Vagina (tissue), 2 donors: ENCODE data around the gene EGFL6. TPM values are rescaled to one million over a fixed set of nuclear protein-coding genes. Genes with fewer than 3 reads are reported as not detected.

Experiments
- DNase-seq, 2 donors: peaks; one replicate each; pipeline ENCODE4 v3.0.0-alpha.2; 2017; ENCODE audit errors: extremely low spot score in 2 of 2
- H3K27ac ChIP-seq: fragments of 200-600 bp; sonication (generic); one replicate; pipeline ENCODE4 v1.5.1; 2019
- H3K27me3 ChIP-seq: fragments of 200-600 bp; sonication (generic); one replicate; pipeline ENCODE4 v1.5.1; 2019
- H3K36me3 ChIP-seq, 2 donors: fragments of 200-600 bp; sonication (generic); one replicate each; pipeline ENCODE4 v1.5.1; 2017 to 2019
- H3K4me1 ChIP-seq: fragments of 200-600 bp; sonication (generic); one replicate; pipeline ENCODE4 v1.5.1; 2019
- H3K4me3 ChIP-seq, 2 donors: fragments of 200-600 bp; sonication (generic); 1 replicate in 1 of 2; 2 replicates in 1 of 2; pipeline ENCODE4 v1.5.1; 2016 to 2019
- H3K9me3 ChIP-seq: fragments of 200-600 bp; sonication (generic); one replicate; pipeline ENCODE4 v1.5.1; 2019
- POLR2A ChIP-seq, 2 donors: fragments of 450-650 bp; IDR thresholded peaks; one replicate each; pipeline ENCODE4 v1.6.1; 2017; ENCODE audit warnings: antibody characterized with exemption in 2 of 2, mild to moderate bottlenecking in 2 of 2, moderate library complexity in 2 of 2
- POLR2AphosphoS5 ChIP-seq, 2 donors: sonication (generic); formaldehyde crosslinking; IDR thresholded peaks; one replicate each; pipeline ENCODE4 v1.9.0; 2017; ENCODE audit warnings: antibody characterized with exemption in 2 of 2, mild to moderate bottlenecking in 2 of 2, low read depth in 1 of 2; ENCODE audit not compliant: insufficient read depth in 1 of 2
- intact Hi-C: fragments of 100-400 bp; cut with DNase I; formaldehyde crosslinking; loops from one replicate; pipeline ENCODE4 v1.15.1; 2023
- total RNA-seq: library from RNA; depleted of rRNA; stranded (reverse); fragments of >200 nt; gene quantifications from one replicate; pipeline ENCODE4 v1.2.3, GENCODE V29; 2016
- TF ChIP-seq, protein P1 (sequence below), 3 experiments: fragments of 450-650 bp in 2 of 3; fragments of 200-600 bp in 1 of 3; sonication (generic) in 1 of 3; IDR thresholded peaks; one replicate each; pipeline ENCODE4 v1.5.1; 2017 to 2019; ENCODE audit warnings: antibody characterized with exemption in 3 of 3, mild to moderate bottlenecking in 2 of 3, moderate library complexity in 2 of 3

EGFL6 gene
- total RNA-seq, 1 donor from 2014 or later = 0.98 TPM

DNA sequence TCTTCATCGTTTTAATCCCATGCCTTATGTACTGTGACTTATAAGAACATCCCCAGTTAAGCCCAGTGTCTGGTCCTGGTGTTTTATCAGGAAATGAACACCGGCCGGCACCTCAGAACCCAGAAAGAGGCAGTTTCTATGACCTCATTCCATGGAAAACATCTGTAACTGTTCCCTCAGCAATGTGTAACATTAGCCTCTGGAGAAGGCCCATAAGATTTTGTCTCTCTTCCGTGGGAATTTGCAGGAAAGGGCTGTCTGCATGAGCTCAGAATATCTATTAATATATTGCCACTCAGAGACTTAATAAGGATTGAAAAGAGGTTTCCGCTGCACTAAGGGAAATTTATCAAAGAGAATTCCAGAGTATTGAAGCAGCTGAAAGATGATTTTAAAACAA is 80.4 kb downstream of the EGFL6 start:
- intact Hi-C loops = no loop called here
- TF ChIP-seq, protein P1, sequence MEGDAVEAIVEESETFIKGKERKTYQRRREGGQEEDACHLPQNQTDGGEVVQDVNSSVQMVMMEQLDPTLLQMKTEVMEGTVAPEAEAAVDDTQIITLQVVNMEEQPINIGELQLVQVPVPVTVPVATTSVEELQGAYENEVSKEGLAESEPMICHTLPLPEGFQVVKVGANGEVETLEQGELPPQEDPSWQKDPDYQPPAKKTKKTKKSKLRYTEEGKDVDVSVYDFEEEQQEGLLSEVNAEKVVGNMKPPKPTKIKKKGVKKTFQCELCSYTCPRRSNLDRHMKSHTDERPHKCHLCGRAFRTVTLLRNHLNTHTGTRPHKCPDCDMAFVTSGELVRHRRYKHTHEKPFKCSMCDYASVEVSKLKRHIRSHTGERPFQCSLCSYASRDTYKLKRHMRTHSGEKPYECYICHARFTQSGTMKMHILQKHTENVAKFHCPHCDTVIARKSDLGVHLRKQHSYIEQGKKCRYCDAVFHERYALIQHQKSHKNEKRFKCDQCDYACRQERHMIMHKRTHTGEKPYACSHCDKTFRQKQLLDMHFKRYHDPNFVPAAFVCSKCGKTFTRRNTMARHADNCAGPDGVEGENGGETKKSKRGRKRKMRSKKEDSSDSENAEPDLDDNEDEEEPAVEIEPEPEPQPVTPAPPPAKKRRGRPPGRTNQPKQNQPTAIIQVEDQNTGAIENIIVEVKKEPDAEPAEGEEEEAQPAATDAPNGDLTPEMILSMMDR (IDR thresholded peaks at IDR 0.05) = no peak
- no peak for TF ChIP-seq POLR2A (IDR thresholded peaks at IDR 0.05)
- no peak for DNase-seq
- Histone ChIP-seq H3K36me3 (no peaks in the 10 kb centered on the region), H3K27me3 (no peaks in the 10 kb centered on the region), H3K9me3 (no peaks in the 10 kb centered on the region), H3K27ac (no peak overlapping the region), H3K4me1 (peaks cover 15% of the 10 kb centered on the region), H3K4me3 (no peak overlapping the region)

DNA sequence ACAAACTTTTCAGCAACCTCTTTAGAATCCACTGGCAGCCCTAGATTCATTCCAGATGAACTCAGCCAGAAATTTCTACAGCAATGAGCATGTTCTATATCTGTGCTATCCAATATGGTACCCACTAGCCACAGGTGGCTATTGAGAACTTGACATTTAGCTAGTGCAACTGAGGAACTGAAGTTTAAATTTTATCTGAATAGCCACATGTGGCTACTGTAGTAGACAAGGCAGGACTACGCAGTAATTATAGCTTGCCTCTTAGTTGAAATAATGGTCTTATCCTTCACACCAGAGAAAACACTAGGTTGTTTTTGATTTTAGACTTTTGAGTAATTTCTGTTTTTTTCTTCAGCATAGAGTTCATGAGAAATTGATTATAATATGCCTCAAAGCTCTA is 80.9 kb downstream of the EGFL6 start:
- no peaks in the 10 kb centered on the region for H3K9me3 ChIP-seq
- intact Hi-C loops = no loop called here
- no peak for DNase-seq
- no peak overlapping the region for H3K27ac ChIP-seq
- no peaks in the 10 kb centered on the region for H3K36me3 ChIP-seq
- no peaks in the 10 kb centered on the region for H3K27me3 ChIP-seq
- TF ChIP-seq POLR2A (IDR thresholded peaks at IDR 0.05) = no peak
- TF ChIP-seq, protein P1 (IDR thresholded peaks at IDR 0.05) = no peak
- TF ChIP-seq POLR2AphosphoS5 (IDR thresholded peaks at IDR 0.05; ENCODE audit: insufficient read depth in 1 of 2, low read depth in 1 of 2) = no peak
- no peak overlapping the region for H3K4me3 ChIP-seq
- peaks cover 15% of the 10 kb centered on the region for H3K4me1 ChIP-seq

DNA sequence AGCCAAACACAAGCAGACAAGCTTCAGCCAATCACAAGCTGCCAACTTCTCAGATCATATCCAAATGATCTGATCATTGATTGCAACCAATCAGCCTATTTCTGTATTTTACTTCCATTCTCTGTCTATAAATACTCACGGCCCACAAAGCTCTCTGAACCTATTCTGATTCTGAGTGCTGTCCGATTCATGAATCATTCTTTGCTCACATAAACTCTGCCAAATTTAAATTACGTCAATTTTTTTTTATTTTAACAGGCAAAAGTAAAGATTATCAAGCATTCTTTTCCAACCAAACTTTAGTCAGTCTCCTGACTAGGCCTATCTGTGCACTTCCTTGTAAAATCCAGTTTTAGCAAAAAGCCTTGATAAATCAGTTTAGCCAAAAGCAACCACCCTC is 81.7 kb downstream of the EGFL6 start:
- TF ChIP-seq POLR2AphosphoS5 (IDR thresholded peaks at IDR 0.05; ENCODE audit: insufficient read depth in 1 of 2, low read depth in 1 of 2) (no peak), POLR2A (IDR thresholded peaks at IDR 0.05) (no peak)
- TF ChIP-seq, protein P1 (IDR thresholded peaks at IDR 0.05) = no peak
- Histone ChIP-seq H3K27me3 (no peaks in the 10 kb centered on the region), H3K9me3 (no peaks in the 10 kb centered on the region), H3K4me1 (peaks cover 15% of the 10 kb centered on the region), H3K27ac (no peak overlapping the region), H3K36me3 (no peaks in the 10 kb centered on the region), H3K4me3 (no peak overlapping the region)
- DNase-seq = no peak
- intact Hi-C loops = no loop called here

DNA sequence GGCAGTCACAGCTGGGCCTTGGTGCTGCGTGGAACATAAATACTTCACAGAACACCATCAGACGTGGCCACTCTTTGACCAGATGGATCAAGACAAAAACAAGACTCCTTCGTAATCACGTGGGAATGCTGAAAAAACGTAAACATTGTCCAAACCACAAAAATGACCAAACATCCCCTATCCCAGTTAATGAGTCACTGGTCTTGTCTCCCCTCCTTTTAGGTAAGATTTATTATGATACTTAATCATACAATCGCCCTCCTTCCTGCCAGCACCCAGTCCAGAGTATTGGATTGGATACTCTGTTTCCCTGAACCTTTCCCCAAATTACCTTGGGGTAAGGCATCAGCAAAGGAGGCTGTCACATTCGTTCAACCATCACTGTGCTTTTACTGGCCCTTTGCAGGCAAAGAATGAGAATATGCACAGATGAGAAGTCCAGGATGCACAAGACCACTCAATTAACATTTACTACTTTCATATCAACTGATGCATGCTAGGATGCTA is 82.9 kb downstream of the EGFL6 start:
- Histone ChIP-seq H3K4me1 (peaks cover 15% of the 10 kb centered on the region), H3K9me3 (no peaks in the 10 kb centered on the region), H3K27me3 (no peaks in the 10 kb centered on the region), H3K36me3 (no peaks in the 10 kb centered on the region), H3K27ac (peak overlapping the region; percentile 80), H3K4me3 (peak overlapping the region; percentile 64 to 76)
- DNase-seq = no peak
- no peak for TF ChIP-seq POLR2AphosphoS5 (IDR thresholded peaks at IDR 0.05; ENCODE audit: insufficient read depth in 1 of 2, low read depth in 1 of 2)
- TF ChIP-seq, protein P1 (IDR thresholded peaks at IDR 0.05) = no peak
- TF ChIP-seq POLR2A (IDR thresholded peaks at IDR 0.05) = no peak
- intact Hi-C loops = no loop called here

DNA sequence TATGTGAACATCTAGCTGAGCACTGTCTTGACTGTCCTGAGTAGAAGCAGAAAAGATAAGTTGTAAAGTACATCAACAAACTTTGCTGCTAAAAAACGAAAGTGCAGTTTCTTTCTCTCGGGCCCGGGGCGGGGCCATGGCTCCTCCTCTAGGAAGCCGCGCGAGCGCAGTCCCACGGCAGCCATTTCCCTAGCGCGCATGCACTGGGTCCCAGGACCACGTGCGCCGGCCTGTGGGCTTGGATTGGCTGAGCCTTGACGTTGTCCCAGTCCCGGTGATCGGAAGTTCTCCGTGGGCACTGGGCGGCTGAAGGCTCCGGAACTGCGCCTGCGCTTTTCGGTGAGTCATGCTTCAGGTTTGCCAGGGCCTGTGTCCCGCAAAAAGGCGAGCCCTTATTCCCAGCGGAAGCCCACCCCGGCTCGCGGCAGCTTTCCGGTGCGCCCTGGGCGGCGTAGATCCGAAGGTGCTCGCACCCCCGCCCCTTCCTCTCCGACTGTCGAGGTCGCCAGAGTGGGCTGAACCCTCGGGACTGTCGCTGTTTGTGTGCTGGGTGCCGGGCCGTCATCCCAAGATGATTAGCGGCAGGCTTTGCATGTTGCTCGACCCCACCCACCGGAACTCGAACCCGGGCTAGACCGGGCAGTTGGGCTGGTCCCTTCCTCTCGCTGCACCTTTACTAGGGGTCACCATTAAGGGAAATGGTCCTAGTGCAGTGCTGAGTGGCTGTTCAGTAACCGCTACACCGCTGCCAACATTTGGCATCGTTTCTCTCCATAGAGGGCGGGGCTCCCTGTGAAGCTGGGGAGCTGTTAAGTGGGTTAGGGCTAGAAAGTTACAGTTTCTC is 83.7 kb downstream of the EGFL6 start, which contains the start of gene TCEANC:
Gene TCEANC (plus strand): TSS at position 292 of the 844 bp plus-strand sequence. CDS start 9,368 bp downstream, outside the sequence.
- TF ChIP-seq, protein P1 (IDR thresholded peaks at IDR 0.05) = no peak
- TF ChIP-seq POLR2A (IDR thresholded peaks at IDR 0.05) (peak in 1 of 2 donors; percentile 70), POLR2AphosphoS5 (IDR thresholded peaks at IDR 0.05; ENCODE audit: insufficient read depth in 1 of 2, low read depth in 1 of 2) (peak; percentile 96 to 97)
- Histone ChIP-seq H3K36me3 (no peaks in the 10 kb centered on the region), H3K27ac (peak within 1 kb of the TSS; percentile 80), H3K4me3 (peak within 1 kb of the TSS; percentile 64 to 76), H3K9me3 (no peaks in the 10 kb centered on the region), H3K27me3 (no peaks in the 10 kb centered on the region), H3K4me1 (peaks cover 15% of the 10 kb centered on the region)
- peak in 1 of 2 donors; percentile 98 for DNase-seq
- intact Hi-C loops = no loop called here
